ENCODE data around the gene ANKS6. TPM values are rescaled to one million over a fixed set of nuclear protein-coding genes. Genes with fewer than 3 reads are reported as not detected.

ANKS6 gene
- total RNA-seq, 1 experiment from 2014 or later, result 21.1 TPM

DNA sequence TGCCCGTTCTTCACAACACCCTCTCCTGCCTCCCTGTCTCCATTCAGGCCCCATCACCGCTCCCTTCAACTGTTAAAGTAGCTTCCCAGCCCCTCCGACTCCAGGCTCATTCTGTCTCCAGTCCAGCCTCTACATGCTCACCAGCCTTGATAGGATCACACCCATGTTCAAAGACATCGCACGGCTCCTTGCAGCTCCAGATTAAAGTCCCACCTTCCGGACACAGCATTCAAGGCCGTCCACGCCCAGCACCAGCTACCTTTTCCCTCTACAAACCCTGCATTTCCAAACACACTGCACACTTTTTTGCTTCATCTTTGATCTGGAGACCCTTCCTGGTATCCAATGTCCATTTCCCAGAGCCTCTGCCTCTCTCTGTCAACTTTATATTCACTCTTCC, 94.0 kb downstream of the ANKS6 start:
- Histone ChIP-seq H3K4me1 (no peaks in the 10 kb centered on the region), H3K36me3 (ENCODE audit: control insufficient read depth, insufficient read depth, low read length) (no peaks in the 10 kb centered on the region), H3K4me3 (ENCODE audit: low read depth, low read length) (no peak overlapping the region), H3K27me3 (replicated peaks; ENCODE audit: control insufficient read depth, insufficient read depth, low read length) (no peaks in the 10 kb centered on the region), H3K9me3 (no peaks in the 10 kb centered on the region)
- no peaks in the 10 kb centered on the region for H3K36me3 Mint-ChIP-seq (ENCODE audit: insufficient read depth, unreplicated experiment)
- H3K9me3 Mint-ChIP-seq (ENCODE audit: unreplicated experiment), result no peaks in the 10 kb centered on the region
- DNase-seq, result no peak
- H3K4me1 Mint-ChIP-seq (ENCODE audit: low read depth, unreplicated experiment), result no peaks in the 10 kb centered on the region
- peaks cover 2% of the 10 kb centered on the region for H3K27me3 Mint-ChIP-seq (ENCODE audit: insufficient read depth, unreplicated experiment)
- POLR2A ChIA-PET, result no interaction called here
- intact Hi-C loops (cut with micrococcal nuclease; ENCODE audit: unreplicated experiment), result no loop called here
- peak overlapping the region; percentile 9 for H3K27ac Mint-ChIP-seq (ENCODE audit: unreplicated experiment)
- no TSS peak for BruUV-seq (replicated peaks)
- CTCF ChIA-PET, result no interaction called here
- H3K4me3 Mint-ChIP-seq (ENCODE audit: unreplicated experiment), result no peak overlapping the region
- TF ChIP-seq, protein P1, sequence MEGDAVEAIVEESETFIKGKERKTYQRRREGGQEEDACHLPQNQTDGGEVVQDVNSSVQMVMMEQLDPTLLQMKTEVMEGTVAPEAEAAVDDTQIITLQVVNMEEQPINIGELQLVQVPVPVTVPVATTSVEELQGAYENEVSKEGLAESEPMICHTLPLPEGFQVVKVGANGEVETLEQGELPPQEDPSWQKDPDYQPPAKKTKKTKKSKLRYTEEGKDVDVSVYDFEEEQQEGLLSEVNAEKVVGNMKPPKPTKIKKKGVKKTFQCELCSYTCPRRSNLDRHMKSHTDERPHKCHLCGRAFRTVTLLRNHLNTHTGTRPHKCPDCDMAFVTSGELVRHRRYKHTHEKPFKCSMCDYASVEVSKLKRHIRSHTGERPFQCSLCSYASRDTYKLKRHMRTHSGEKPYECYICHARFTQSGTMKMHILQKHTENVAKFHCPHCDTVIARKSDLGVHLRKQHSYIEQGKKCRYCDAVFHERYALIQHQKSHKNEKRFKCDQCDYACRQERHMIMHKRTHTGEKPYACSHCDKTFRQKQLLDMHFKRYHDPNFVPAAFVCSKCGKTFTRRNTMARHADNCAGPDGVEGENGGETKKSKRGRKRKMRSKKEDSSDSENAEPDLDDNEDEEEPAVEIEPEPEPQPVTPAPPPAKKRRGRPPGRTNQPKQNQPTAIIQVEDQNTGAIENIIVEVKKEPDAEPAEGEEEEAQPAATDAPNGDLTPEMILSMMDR (IDR thresholded peaks at IDR 0.05; ENCODE audit: insufficient read depth in 1 of 2, low read depth in 1 of 2, low read length in 1 of 2, severe bottlenecking in 1 of 2, unreplicated experiment in 1 of 2), result no peak

DNA sequence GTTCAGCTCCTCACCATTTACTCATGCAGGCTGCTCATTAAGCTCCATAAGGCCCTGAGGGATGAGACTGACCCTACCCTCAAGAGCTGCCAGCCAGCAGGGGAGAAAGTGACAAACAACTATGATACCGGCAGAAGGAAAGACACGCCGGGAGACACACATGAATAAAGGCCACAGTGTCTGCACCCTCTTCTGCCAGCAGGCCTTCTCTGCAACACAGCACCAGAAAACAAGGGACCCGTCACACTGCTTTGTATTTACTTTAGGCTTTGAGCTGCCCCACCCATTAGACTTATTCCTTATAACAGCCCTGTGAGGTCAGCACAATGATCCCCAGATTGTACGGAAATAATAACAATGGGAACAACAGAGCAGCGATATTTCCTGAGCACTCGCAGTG, 94.8 kb downstream of the ANKS6 start:
- Histone ChIP-seq H3K27me3 (replicated peaks; ENCODE audit: control insufficient read depth, insufficient read depth, low read length) (no peaks in the 10 kb centered on the region), H3K36me3 (ENCODE audit: control insufficient read depth, insufficient read depth, low read length) (no peaks in the 10 kb centered on the region), H3K4me1 (no peaks in the 10 kb centered on the region), H3K9me3 (no peaks in the 10 kb centered on the region), H3K4me3 (ENCODE audit: low read depth, low read length) (no peak overlapping the region)
- Mint-ChIP-seq H3K4me1 (ENCODE audit: low read depth, unreplicated experiment) (no peaks in the 10 kb centered on the region), H3K27me3 (ENCODE audit: insufficient read depth, unreplicated experiment) (peaks cover 5% of the 10 kb centered on the region), H3K36me3 (ENCODE audit: insufficient read depth, unreplicated experiment) (no peaks in the 10 kb centered on the region), H3K9me3 (ENCODE audit: unreplicated experiment) (no peaks in the 10 kb centered on the region), H3K4me3 (ENCODE audit: unreplicated experiment) (no peak overlapping the region), H3K27ac (ENCODE audit: unreplicated experiment) (no peak overlapping the region)
- BruUV-seq (replicated peaks), result no TSS peak
- CTCF ChIA-PET, result no interaction called here
- intact Hi-C loops (cut with micrococcal nuclease; ENCODE audit: unreplicated experiment), result no loop called here
- POLR2A ChIA-PET, result no interaction called here
- no peak for DNase-seq
- TF ChIP-seq, protein P1 (IDR thresholded peaks at IDR 0.05; ENCODE audit: insufficient read depth in 1 of 2, low read depth in 1 of 2, low read length in 1 of 2, severe bottlenecking in 1 of 2, unreplicated experiment in 1 of 2), result no peak

DNA sequence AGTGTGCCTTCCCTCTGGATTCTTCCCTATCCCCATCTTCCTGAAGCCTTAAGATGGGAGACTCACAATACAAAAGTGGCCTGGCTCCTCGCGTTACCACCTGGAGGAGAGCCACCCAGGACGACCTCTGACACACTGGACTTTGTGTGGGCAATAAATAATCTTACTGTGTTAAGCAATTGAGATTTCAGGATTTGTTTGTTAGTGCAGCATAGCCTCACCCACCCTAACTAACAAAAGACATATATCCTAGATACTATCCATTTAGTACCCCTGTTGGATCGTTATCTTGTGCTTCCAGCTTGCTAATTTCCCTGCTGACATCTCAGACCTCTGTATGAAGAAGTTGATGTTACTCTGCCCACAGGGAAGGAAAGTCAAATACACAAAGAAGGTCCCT, 95.6 kb downstream of the ANKS6 start:
- intact Hi-C loops (cut with micrococcal nuclease; ENCODE audit: unreplicated experiment), result no loop called here
- no peak overlapping the region for H3K4me3 ChIP-seq (ENCODE audit: low read depth, low read length)
- no TSS peak for BruUV-seq (replicated peaks)
- no peak overlapping the region for H3K4me3 Mint-ChIP-seq (ENCODE audit: unreplicated experiment)
- DNase-seq, result no peak
- no peaks in the 10 kb centered on the region for H3K27me3 ChIP-seq (replicated peaks; ENCODE audit: control insufficient read depth, insufficient read depth, low read length)
- no peaks in the 10 kb centered on the region for H3K4me1 Mint-ChIP-seq (ENCODE audit: low read depth, unreplicated experiment)
- no peaks in the 10 kb centered on the region for H3K36me3 ChIP-seq (ENCODE audit: control insufficient read depth, insufficient read depth, low read length)
- no peaks in the 10 kb centered on the region for H3K4me1 ChIP-seq
- ChIA-PET CTCF (no interaction called here), POLR2A (no interaction called here)
- H3K36me3 Mint-ChIP-seq (ENCODE audit: insufficient read depth, unreplicated experiment), result no peaks in the 10 kb centered on the region
- TF ChIP-seq, protein P1 (IDR thresholded peaks at IDR 0.05; ENCODE audit: insufficient read depth in 1 of 2, low read depth in 1 of 2, low read length in 1 of 2, severe bottlenecking in 1 of 2, unreplicated experiment in 1 of 2), result no peak
- H3K9me3 ChIP-seq, result no peaks in the 10 kb centered on the region
- H3K27ac Mint-ChIP-seq (ENCODE audit: unreplicated experiment), result no peak overlapping the region
- peaks cover 6% of the 10 kb centered on the region for H3K27me3 Mint-ChIP-seq (ENCODE audit: insufficient read depth, unreplicated experiment)
- no peaks in the 10 kb centered on the region for H3K9me3 Mint-ChIP-seq (ENCODE audit: unreplicated experiment)

Measured in Caco-2 (cell line).